Measurements from ENCODE around the gene PMEL.

DNA sequence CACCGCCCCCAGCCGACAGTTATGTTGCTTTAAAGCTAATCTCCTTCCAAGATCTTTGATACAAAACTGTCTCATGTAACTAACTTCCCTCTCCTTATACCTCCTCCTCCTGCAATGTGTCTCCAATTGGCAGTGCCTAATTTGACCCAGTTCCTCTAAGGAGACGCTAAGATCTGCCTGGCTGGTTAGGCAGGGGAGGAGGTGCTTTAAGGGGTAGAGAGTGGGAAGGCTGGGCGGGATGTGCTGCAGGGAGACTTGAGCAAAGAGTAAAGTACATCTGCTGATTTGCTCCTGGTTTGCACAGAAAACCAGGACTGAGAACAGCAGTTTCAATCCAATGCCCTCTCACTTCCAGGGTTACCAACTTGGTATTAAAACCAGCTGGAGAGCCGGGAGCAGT lies 47.6 kb upstream of the PMEL start:
- TF ChIP-seq POLR2AphosphoS5 (IDR thresholded peaks at IDR 0.05; ENCODE audit: low read depth, low read length) (no peak), POLR2A (IDR thresholded peaks at IDR 0.05; ENCODE audit: low read depth, low read length) (no peak)
